ENCODE data around the gene GADD45GIP1.

GADD45GIP1 gene

DNA sequence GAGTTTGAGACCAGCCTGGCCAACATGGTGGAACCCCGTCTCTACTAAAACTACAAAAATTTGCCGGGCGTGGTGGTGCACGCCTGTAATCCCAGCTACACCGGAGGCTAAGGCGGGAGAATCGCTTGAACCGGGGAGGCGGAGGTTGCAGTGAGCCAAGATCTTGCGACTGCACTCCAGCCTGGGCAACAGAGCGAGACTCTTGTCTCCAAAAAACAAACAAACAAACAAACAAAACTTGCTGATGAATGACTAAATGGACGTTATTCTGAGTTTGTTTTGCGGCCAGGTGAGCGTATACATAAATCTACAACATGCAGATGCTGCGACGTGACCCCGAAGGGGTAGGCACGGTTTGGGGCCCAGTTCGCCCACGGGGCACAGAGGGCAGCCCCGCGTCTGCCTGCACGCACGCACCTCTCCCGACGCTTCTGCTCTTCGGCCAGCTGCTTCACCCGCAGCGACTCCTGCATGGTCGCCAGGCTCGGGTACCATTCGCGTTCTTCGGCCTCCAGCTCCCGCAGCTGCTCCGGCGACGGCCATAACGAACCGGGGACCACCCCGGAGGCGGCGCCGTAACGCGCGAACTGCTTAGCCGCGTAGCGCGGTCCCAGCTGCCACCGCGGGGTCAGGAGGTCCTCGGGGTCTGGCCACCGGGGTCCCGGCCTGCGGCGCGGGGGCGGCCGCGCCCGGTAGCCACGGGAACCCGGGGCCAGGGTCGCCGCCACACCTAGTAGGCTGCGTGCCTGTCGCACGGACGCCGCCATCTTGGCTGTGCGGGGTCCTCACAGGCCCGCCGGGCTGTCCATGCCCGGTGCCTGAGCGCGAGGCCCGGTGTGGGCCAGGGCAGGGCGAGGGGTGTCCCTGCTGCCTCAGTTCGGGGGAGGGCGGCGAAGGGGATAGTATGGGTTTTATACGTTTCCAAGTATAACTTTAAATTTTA, at the start of gene GADD45GIP1:
Gene GADD45GIP1 (minus strand): TSS at position 778 of the 943 bp plus-strand sequence. CDS start 11 bp downstream, at position 767.
- DNase-seq (ENCODE audit: low read depth, low spot score): no peak
- no CpG with 5 or more reads among the region's 84 CpGs for WGBS (ENCODE audit: insufficient coverage, insufficient read length)
- peak within 1 kb of the TSS; percentile 99 for H3K4me3 ChIP-seq (ENCODE audit: low read length)
- no peak within 1 kb of the TSS for H3K27ac ChIP-seq (ENCODE audit: low read length)
- H3K9me3 ChIP-seq (ENCODE audit: control insufficient read depth, insufficient read depth, low read length): no peaks in the 10 kb centered on the region
- H3K27me3 ChIP-seq (ENCODE audit: control insufficient read depth, insufficient read depth, low read length): no peaks in the 10 kb centered on the region
- peaks cover 12% of the 10 kb centered on the region; the same call in 1 of the 2 replicates for H3K36me3 ChIP-seq (ENCODE audit: control insufficient read depth, insufficient read depth, low read length)
- 0 out of 2 replicates have a peak, but pooled peaks cover 2% of the 10 kb centered on the region for H3K4me1 ChIP-seq (ENCODE audit: control insufficient read depth, insufficient read depth, low read length)

DNA sequence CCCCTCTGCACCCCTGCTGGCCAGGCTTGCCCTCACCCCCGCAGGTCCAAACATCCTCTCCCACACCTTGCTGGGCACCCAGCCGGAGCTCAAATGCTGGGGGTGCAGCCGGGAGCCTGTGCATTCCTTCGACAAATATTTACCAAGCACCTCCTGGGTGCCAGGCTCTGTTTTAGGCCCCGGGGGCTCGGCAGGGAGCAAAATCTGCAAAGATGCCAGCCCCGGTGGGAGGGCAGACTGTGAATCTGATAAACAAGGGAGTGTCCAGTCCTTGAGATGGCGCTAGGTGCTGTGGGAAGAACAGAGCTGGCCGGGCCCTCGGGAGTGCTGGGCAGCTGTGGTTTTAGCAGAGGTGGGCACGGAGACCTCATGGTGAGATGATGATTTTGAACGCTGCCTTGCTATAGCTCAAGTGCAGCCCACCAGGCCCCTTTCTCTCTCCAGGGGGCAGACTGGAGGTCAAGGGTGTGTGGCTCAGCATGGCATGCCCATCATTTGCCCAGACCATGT, 48.9 kb upstream of the GADD45GIP1 start:
- Histone ChIP-seq H3K27ac (ENCODE audit: low read length) (no peak overlapping the region), H3K4me3 (ENCODE audit: low read length) (no peak overlapping the region), H3K27me3 (ENCODE audit: control insufficient read depth, insufficient read depth, low read length) (peaks cover 43% of the 10 kb centered on the region), H3K36me3 (ENCODE audit: control insufficient read depth, insufficient read depth, low read length) (no peaks in the 10 kb centered on the region; the same call in 1 of the 2 replicates), H3K4me1 (ENCODE audit: control insufficient read depth, insufficient read depth, low read length) (peaks cover 9% of the 10 kb centered on the region), H3K9me3 (ENCODE audit: control insufficient read depth, insufficient read depth, low read length) (no peaks in the 10 kb centered on the region)
- no peak for DNase-seq (ENCODE audit: low read depth, low spot score)
- WGBS (ENCODE audit: insufficient coverage, insufficient read length): no CpG with 5 or more reads among the region's 12 CpGs

DNA sequence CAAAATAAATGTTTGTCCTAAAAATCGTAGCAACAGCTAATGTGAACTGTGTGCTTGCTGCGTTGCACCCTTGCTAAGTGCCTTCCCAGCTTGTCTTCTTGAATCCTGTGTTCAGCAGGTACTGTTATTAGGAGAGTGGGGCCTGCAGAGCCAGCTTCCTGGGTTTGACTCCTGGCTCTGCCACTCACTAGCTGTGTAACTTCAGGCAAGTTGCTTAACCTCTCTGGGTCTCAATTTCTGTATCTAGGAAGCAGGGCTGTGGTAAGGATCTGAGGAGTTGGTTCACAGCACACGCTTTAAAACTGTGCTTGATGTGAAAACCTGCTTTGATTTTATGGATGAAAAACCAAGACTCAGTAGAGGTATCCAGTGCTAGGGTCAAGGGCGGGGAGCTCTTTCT, 48.2 kb upstream of the GADD45GIP1 start:
- no CpG with 5 or more reads among the region's 4 CpGs for WGBS (ENCODE audit: insufficient coverage, insufficient read length)
- Histone ChIP-seq H3K9me3 (ENCODE audit: control insufficient read depth, insufficient read depth, low read length) (no peaks in the 10 kb centered on the region), H3K27me3 (ENCODE audit: control insufficient read depth, insufficient read depth, low read length) (peaks cover 36% of the 10 kb centered on the region), H3K36me3 (ENCODE audit: control insufficient read depth, insufficient read depth, low read length) (no peaks in the 10 kb centered on the region; the same call in 1 of the 2 replicates), H3K4me3 (ENCODE audit: low read length) (no peak overlapping the region), H3K27ac (ENCODE audit: low read length) (no peak overlapping the region), H3K4me1 (ENCODE audit: control insufficient read depth, insufficient read depth, low read length) (peaks cover 5% of the 10 kb centered on the region)
- DNase-seq (ENCODE audit: low read depth, low spot score): no peak

DNA sequence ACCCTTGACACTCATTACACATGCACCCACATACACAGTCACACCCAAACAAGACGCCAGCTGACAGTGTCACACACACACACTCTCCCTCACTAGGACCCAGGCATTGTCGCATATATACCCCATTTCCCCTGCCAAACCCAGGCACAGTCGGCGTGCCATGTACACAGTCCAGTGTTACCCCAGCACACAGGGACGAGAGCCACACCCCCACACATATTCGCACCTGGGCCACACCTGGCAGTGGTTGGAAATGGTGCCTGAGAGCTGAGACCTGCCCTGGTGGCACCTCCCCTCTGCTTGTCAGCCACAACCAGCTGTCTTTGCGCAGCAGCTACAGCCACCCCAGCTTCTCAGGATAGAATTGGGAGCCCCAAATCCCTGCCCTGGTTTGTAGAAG, 47.2 kb upstream of the GADD45GIP1 start:
- DNase-seq (ENCODE audit: low read depth, low spot score): no peak
- Histone ChIP-seq H3K9me3 (ENCODE audit: control insufficient read depth, insufficient read depth, low read length) (no peaks in the 10 kb centered on the region), H3K27ac (ENCODE audit: low read length) (no peak overlapping the region), H3K4me3 (ENCODE audit: low read length) (no peak overlapping the region), H3K4me1 (ENCODE audit: control insufficient read depth, insufficient read depth, low read length) (no peaks in the 10 kb centered on the region), H3K36me3 (ENCODE audit: control insufficient read depth, insufficient read depth, low read length) (no peaks in the 10 kb centered on the region), H3K27me3 (ENCODE audit: control insufficient read depth, insufficient read depth, low read length) (peaks cover 27% of the 10 kb centered on the region)
- WGBS (ENCODE audit: insufficient coverage, insufficient read length): no CpG with 5 or more reads among the region's 7 CpGs

DNA sequence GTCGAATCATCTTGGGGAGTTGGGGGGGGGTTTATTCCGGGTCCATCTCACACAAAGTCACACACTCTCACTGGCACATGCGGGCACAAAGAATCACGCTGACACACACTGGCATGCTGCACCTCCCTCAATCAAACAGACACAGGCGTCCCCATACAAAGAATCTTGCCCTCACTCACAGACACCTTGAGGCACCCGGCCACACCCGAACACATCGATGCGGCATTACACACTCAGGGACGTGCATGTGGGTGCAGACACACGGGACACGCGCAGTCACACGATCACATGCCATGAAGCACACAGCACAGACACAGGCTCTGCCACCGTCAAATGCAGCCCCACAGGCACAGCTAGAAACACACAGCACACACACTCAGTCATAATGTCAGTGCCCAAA, 46.1 kb upstream of the GADD45GIP1 start:
- no peaks in the 10 kb centered on the region for H3K4me1 ChIP-seq (ENCODE audit: control insufficient read depth, insufficient read depth, low read length)
- no peaks in the 10 kb centered on the region for H3K9me3 ChIP-seq (ENCODE audit: control insufficient read depth, insufficient read depth, low read length)
- H3K4me3 ChIP-seq (ENCODE audit: low read length): no peak overlapping the region
- WGBS (ENCODE audit: insufficient coverage, insufficient read length): no CpG with 5 or more reads among the region's 15 CpGs
- no peak for DNase-seq (ENCODE audit: low read depth, low spot score)
- no peaks in the 10 kb centered on the region for H3K36me3 ChIP-seq (ENCODE audit: control insufficient read depth, insufficient read depth, low read length)
- peaks cover 22% of the 10 kb centered on the region for H3K27me3 ChIP-seq (ENCODE audit: control insufficient read depth, insufficient read depth, low read length)
- no peak overlapping the region for H3K27ac ChIP-seq (ENCODE audit: low read length)

DNA sequence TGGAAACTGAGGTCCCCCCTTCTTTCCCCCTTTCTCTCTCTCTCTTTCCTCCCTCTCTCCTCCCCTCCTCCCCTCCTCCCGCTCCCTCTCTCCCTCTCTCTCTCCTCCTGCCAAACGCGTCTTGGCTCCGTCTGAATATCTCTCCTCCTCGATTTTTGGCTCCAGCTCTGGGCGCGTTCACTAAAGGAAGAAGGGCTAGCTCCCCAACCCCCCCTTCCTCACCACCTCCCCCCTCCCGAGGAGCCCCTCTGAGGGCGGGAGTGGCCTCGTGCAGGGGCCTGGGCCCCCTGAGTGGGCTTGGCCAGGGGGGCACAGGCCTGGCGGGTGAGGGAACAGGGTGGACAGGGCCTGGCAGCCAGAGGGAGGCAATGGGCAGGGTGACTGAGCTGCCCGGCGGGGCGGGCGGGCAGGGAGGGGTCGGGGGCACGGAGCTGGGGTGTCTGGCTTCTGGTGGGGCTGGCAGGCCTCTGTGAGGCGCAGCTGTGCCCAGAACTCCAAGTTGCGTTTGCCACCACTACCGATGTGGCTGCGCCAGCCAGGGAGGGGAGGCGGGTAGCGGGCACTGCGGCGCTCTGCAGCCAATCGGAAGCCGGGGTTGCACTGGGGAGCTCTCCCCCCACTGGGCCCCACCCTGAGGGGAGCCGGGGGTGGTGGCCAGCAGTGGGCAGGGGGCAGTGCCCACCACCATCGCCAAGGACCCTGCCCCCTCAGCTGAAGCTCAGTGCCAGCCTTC, 45.3 kb upstream of the GADD45GIP1 start:
- Histone ChIP-seq H3K4me3 (ENCODE audit: low read length) (no peak overlapping the region), H3K4me1 (ENCODE audit: control insufficient read depth, insufficient read depth, low read length) (no peaks in the 10 kb centered on the region), H3K27me3 (ENCODE audit: control insufficient read depth, insufficient read depth, low read length) (peaks cover 25% of the 10 kb centered on the region), H3K36me3 (ENCODE audit: control insufficient read depth, insufficient read depth, low read length) (no peaks in the 10 kb centered on the region; the same call in 1 of the 2 replicates), H3K9me3 (ENCODE audit: control insufficient read depth, insufficient read depth, low read length) (no peaks in the 10 kb centered on the region), H3K27ac (ENCODE audit: low read length) (no peak overlapping the region)
- no peak for DNase-seq (ENCODE audit: low read depth, low spot score)
- WGBS (ENCODE audit: insufficient coverage, insufficient read length): no CpG with 5 or more reads among the region's 29 CpGs

DNA sequence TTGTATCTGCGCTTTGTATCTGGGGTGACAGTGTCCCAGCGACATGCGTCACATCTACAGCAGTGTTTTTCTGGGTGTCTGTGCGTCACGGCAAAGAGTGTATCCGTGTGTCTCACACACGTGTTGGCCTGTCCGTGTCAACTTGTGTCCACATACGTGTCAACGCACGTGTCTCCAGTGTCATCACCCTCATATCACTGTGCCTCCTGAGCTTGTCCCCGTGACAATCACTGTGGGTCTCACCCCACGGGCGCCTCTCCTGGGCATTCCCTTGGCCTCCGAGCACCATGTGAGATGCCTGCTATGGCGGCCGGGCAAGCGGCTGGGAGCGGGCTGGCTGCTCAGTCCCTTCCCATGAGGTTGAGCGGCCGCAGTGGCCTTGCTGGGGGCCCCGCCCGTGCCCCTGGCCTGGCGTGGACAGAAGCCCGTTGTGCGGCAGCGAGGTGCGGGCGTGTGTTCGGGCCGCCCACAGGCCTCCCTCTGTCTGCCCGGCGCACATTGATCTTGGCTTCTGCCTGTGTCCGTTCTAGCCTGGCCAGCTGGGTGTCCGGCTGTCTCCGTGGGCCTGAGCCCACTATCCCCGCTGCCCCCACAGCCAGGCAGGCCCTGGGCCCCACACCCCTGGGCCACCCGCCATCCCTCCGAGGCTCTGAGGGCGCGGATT, 44.6 kb upstream of the GADD45GIP1 start:
- Histone ChIP-seq H3K27ac (ENCODE audit: low read length) (no peak overlapping the region), H3K9me3 (ENCODE audit: control insufficient read depth, insufficient read depth, low read length) (no peaks in the 10 kb centered on the region), H3K4me1 (ENCODE audit: control insufficient read depth, insufficient read depth, low read length) (no peaks in the 10 kb centered on the region), H3K36me3 (ENCODE audit: control insufficient read depth, insufficient read depth, low read length) (no peaks in the 10 kb centered on the region; the same call in 1 of the 2 replicates), H3K27me3 (ENCODE audit: control insufficient read depth, insufficient read depth, low read length) (peaks cover 28% of the 10 kb centered on the region), H3K4me3 (ENCODE audit: low read length) (no peak overlapping the region)
- WGBS (ENCODE audit: insufficient coverage, insufficient read length): no CpG with 5 or more reads among the region's 41 CpGs
- no peak for DNase-seq (ENCODE audit: low read depth, low spot score)

DNA sequence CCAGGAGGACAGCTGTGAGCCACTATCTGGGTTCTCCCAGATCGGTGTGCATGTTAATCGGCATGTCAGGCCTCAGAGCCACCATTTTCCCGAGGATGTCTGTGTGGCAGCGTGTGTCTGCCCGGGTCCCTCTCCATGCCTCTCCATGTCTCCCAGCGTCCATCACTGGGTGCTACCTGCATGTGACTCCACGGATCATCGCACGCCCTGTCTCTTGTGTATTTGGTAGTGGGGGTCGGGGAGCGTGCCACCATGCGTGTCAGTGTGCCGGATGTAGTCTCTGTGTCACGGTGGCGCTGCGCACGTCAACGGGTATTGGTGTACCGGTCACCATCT, 44.1 kb upstream of the GADD45GIP1 start:
- Histone ChIP-seq H3K4me3 (ENCODE audit: low read length) (no peak overlapping the region), H3K27ac (ENCODE audit: low read length) (no peak overlapping the region), H3K4me1 (ENCODE audit: control insufficient read depth, insufficient read depth, low read length) (peaks cover under 1% of the 10 kb centered on the region; the same call in 1 of the 2 replicates), H3K9me3 (ENCODE audit: control insufficient read depth, insufficient read depth, low read length) (no peaks in the 10 kb centered on the region), H3K36me3 (ENCODE audit: control insufficient read depth, insufficient read depth, low read length) (no peaks in the 10 kb centered on the region; the same call in 1 of the 2 replicates), H3K27me3 (ENCODE audit: control insufficient read depth, insufficient read depth, low read length) (peaks cover 32% of the 10 kb centered on the region)
- no peak for DNase-seq (ENCODE audit: low read depth, low spot score)
- no CpG with 5 or more reads among the region's 19 CpGs for WGBS (ENCODE audit: insufficient coverage, insufficient read length)

DNA sequence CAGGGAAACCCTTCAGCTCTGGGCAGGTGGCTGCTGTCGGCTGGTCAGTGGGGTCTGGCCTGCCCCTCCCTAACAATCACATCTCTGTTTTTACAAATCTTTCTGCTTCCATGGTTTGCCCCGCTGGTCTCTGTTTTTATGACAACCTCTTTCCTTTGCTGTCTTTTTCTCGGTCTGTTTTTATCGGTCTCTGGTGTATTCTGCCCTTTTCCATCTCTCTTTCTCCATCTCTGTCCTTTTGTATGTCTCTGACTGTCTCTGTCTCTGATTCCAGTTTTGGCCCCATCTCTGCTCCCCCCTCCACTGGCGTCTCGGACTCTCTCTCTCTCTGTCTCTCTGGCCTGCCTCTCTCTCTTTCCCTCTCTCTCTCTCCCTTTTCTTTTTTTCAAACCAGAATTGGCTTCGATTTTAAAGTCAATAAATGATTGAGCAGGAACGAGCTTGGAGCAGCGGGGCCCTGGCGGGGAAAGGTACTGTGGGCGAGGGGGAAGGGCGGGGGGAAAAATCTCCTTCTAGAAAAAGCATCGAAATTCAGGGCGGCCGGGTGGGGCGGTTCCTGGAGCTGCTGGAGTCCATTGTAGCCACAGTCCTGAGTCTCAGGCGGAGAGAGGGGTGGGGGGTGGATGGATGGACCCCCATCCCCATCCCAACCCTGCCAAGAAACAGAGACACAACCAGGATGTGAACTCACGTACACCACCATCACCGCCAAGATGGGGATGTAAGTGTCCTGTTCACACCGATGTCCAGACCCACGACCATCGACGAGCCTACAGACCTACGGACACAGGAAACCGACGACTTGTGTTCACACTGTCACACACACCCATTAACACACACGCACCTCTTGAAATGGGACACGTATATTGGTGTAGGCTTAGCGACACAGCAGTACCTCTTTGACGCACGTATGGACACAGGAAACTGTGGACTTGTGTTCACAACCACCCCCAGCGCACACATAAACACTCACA, 41.2 kb upstream of the GADD45GIP1 start:
- no peaks in the 10 kb centered on the region for H3K9me3 ChIP-seq (ENCODE audit: control insufficient read depth, insufficient read depth, low read length)
- H3K36me3 ChIP-seq (ENCODE audit: control insufficient read depth, insufficient read depth, low read length): no peaks in the 10 kb centered on the region; the same call in 1 of the 2 replicates
- peaks cover 4% of the 10 kb centered on the region for H3K4me1 ChIP-seq (ENCODE audit: control insufficient read depth, insufficient read depth, low read length)
- H3K4me3 ChIP-seq (ENCODE audit: low read length): no peak overlapping the region
- no CpG with 5 or more reads among the region's 32 CpGs for WGBS (ENCODE audit: insufficient coverage, insufficient read length)
- no peak overlapping the region for H3K27ac ChIP-seq (ENCODE audit: low read length)
- peaks cover 50% of the 10 kb centered on the region for H3K27me3 ChIP-seq (ENCODE audit: control insufficient read depth, insufficient read depth, low read length)
- DNase-seq (ENCODE audit: low read depth, low spot score): no peak

All from iPS DF 6.9 (cell line).